Sigmoid colon (tissue), 4 donors: ENCODE results near the gene SFMBT2.

Experiments
- CTCF ChIP-seq, 4 experiments: fragments of 450-650 bp in 3 of 4; fragments of 200-600 bp in 1 of 4; IDR thresholded peaks; one replicate each; pipeline ENCODE4 v1.5.1; 2016 to 2019; ENCODE audit warnings: antibody characterized with exemption in 4 of 4, mild to moderate bottlenecking in 3 of 4, moderate library complexity in 2 of 4
- EP300 ChIP-seq, 4 donors: sonication (generic); formaldehyde crosslinking; IDR thresholded peaks; one replicate each; pipeline ENCODE4 v1.6.1; 2017; ENCODE audit warnings: antibody characterized with exemption in 4 of 4

- TF ChIP-seq CTCF (IDR thresholded peaks at IDR 0.05), result no peak
- TF ChIP-seq EP300 (IDR thresholded peaks at IDR 0.05), result no peak
Observed at GRCh38 chr10:7436490-7437100, 25.8 kb upstream of the SFMBT2 start.
